HepG2 (cell line): ENCODE measurements around the gene TRPM6. TPM values are rescaled to one million over a fixed set of nuclear protein-coding genes. Genes with fewer than 3 reads are reported as not detected.

Experiments
- ATAC-seq: fragments of 200-7000 bp; cut with Tn5 transposase; 3 replicates; pipeline ENCODE4 v1.9.1; 2020; ENCODE audit warnings: mild to moderate bottlenecking, moderate library complexity
- BruUV-seq: library from RNA; stranded (reverse); fragments of 400-500 nt; replicated peaks from 2 replicates; lab custom pipeline; 2021; lab: Mats Ljungman, UMichigan
- CTCF ChIA-PET: fragments of 300-600 bp; formaldehyde crosslinking; extraction: SDS; loops from one replicate; lab custom pipeline; 2021; ENCODE audit warnings: low total read pairs, inconsistent platforms, low intra/inter-chr PET ratio; lab: Yijun Ruan, JAX
- POLR2A ChIA-PET: fragments of 350-600 bp; sonication (Branson Sonifier 250); formaldehyde crosslinking; loops from one replicate; lab custom pipeline; 2020; ENCODE audit warnings: antibody characterized with exemption, inconsistent platforms; lab: Yijun Ruan, JAX
- DNase-seq: peaks from one replicate; pipeline ENCODE4 v3.0.0-alpha.2; 2015; ENCODE audit warnings: low spot score
- FAIRE-seq: peaks from 3 replicates; lab custom pipeline; 2011; peaks lifted over from hg19 to GRCh38; lab: Jason Lieb, UNC
- H2AFZ ChIP-seq: one replicate; pipeline ENCODE4 v1.6.1; 2011; ENCODE audit warnings: low read length, inconsistent platforms
- H3K27ac ChIP-seq: fragments of 300-600 bp; 3 replicates; pipeline ENCODE4 v1.8.0; 2011; ENCODE audit warnings: mixed run types, mild to moderate bottlenecking, mixed read lengths, low read length, inconsistent platforms; ENCODE audit not compliant: insufficient read depth; ENCODE audit errors: extremely low read length
- H3K27me3 ChIP-seq, 2 experiments: fragments of 200-600 bp in 1 of 2; 2 replicates in 1 of 2; 3 replicates in 1 of 2; pipeline versions ENCODE4 v1.6.0 to v1.8.0; 2011; ENCODE audit warnings: low read length in 2 of 2, mild to moderate bottlenecking in 2 of 2, moderate library complexity in 2 of 2, inconsistent platforms in 1 of 2; ENCODE audit not compliant: insufficient read depth in 2 of 2, control insufficient read depth in 1 of 2
- H3K36me3 ChIP-seq, 2 experiments: fragments of 200-600 bp in 1 of 2; replicated peaks in 1 of 2; 2 replicates in 1 of 2; 3 replicates in 1 of 2; pipeline versions ENCODE4 v1.5.1 to v1.8.0; 2011; ENCODE audit warnings: low read length in 2 of 2, inconsistent platforms in 1 of 2; ENCODE audit not compliant: insufficient read depth in 2 of 2, control insufficient read depth in 1 of 2
- H3K4me1 ChIP-seq: 2 replicates; pipeline ENCODE4 v1.5.1; 2012; ENCODE audit warnings: low read length, inconsistent platforms; ENCODE audit not compliant: insufficient read depth
- H3K4me2 ChIP-seq: 2 replicates; pipeline ENCODE4 v1.6.0; 2011; ENCODE audit warnings: low read depth, low read length, inconsistent platforms
- H3K4me3 ChIP-seq, 3 experiments: fragments of 200-600 bp in 1 of 3; sonication (generic), shearing (Covaris generic) in 1 of 3; replicated peaks in 1 of 3; 2 replicates each; pipeline ENCODE4 v1.5.1; 2011 to 2016; ENCODE audit warnings: low read length in 3 of 3, inconsistent platforms in 2 of 3, low read depth in 2 of 3, mild to moderate bottlenecking in 2 of 3, control low read depth in 1 of 3, mixed read lengths in 1 of 3; ENCODE audit not compliant: insufficient read depth in 1 of 3
- H3K79me2 ChIP-seq: one replicate; pipeline ENCODE4 v1.6.1; 2011; ENCODE audit warnings: low read length, inconsistent platforms; ENCODE audit not compliant: insufficient read depth
- H3K9ac ChIP-seq: 2 replicates; pipeline ENCODE4 v1.6.0; 2011; ENCODE audit warnings: mild to moderate bottlenecking, low read depth, low read length, inconsistent platforms; ENCODE audit not compliant: insufficient read depth
- H3K9me3 ChIP-seq: 2 replicates; pipeline ENCODE4 v1.5.1; 2012; ENCODE audit warnings: mild to moderate bottlenecking, low read length
- H4K20me1 ChIP-seq: 2 replicates; pipeline ENCODE4 v1.6.0; 2011; ENCODE audit warnings: inconsistent platforms, mild to moderate bottlenecking, low read length, moderate library complexity; ENCODE audit not compliant: insufficient read depth
- FOXC1 ChIP-seq: sonication (generic); formaldehyde crosslinking; IDR thresholded peaks from 2 replicates; pipeline ENCODE4 v1.8.0; 2022; ENCODE audit warnings: mild to moderate bottlenecking, missing genetic modification reagents, borderline replicate concordance
- GTF2F1 ChIP-seq: fragments of 150-350 bp; IDR thresholded peaks from 2 replicates; pipeline ENCODE4 v1.6.1; 2014; ENCODE audit warnings: low read length
- KLF13 ChIP-seq: sonication (generic); formaldehyde crosslinking; IDR thresholded peaks from 2 replicates; pipeline ENCODE4 v1.4.0; 2020; ENCODE audit warnings: mild to moderate bottlenecking, missing genetic modification reagents
- NR2C2 ChIP-seq: sonication (generic); formaldehyde crosslinking; IDR thresholded peaks from 2 replicates; pipeline ENCODE4 v1.4.0; 2020; ENCODE audit warnings: missing genetic modification reagents, mild to moderate bottlenecking, moderate library complexity, borderline replicate concordance
- PRPF4 ChIP-seq: fragments of 200-400 bp; formaldehyde crosslinking; IDR thresholded peaks from 2 replicates; pipeline ENCODE4 v1.6.1; 2016; ENCODE audit warnings: low read length, low read depth; ENCODE audit not compliant: poor library complexity, severe bottlenecking
- SNAI1 ChIP-seq: sonication (generic); formaldehyde crosslinking; IDR thresholded peaks from 2 replicates; pipeline ENCODE4 v1.5.0; 2020; ENCODE audit warnings: mild to moderate bottlenecking, missing genetic modification reagents, borderline replicate concordance
- ZNF124 ChIP-seq: sonication (generic); formaldehyde crosslinking; IDR thresholded peaks from 2 replicates; pipeline ENCODE4 v1.4.0; 2020; ENCODE audit warnings: missing genetic modification reagents
- ZNF737 ChIP-seq: sonication (generic); formaldehyde crosslinking; IDR thresholded peaks from 2 replicates; pipeline ENCODE4 v1.5.0; 2020; ENCODE audit warnings: missing genetic modification reagents, mild to moderate bottlenecking, borderline replicate concordance
- WGBS: methylation state at CpG from one replicate; pipeline ENCODE4 v1.1.6; 2017; ENCODE audit warnings: low lambda C conversion rate; 5-methylcytosine and 5-hydroxymethylcytosine counted together
- in situ Hi-C: cut with HindIII; loops from 2 replicates; pipeline ENCODE4 v1.10.0; 2017; ENCODE audit warnings: low pct_unique_long_range_greater_than_20kb; ENCODE audit not compliant: extremely low pct_ligation_motif_present
- intact Hi-C: fragments of 100-400 bp; cut with micrococcal nuclease; formaldehyde crosslinking; loops from one replicate; pipeline ENCODE4 v1.10.0; 2022; ENCODE audit not compliant: unreplicated experiment
- polyA plus RNA-seq, 8 experiments: library from polyadenylated mRNA; depleted of rRNA in 3 of 8; stranded (reverse) in 7 of 8; unstranded in 1 of 8; fragments of >200 nt; fragmentation: Illumina TruSeq in 4 of 8; extraction: Trizol in 4 of 8; gene quantifications; 2 replicates each; pipeline versions ENCODE4 v1.2.1 to v1.2.3, GENCODE V29; 2011 to 2016; ENCODE audit warnings: low read depth in 4 of 8, missing spikeins in 1 of 8, mixed read lengths in 1 of 8; ENCODE audit not compliant: insufficient read depth in 1 of 8
- total RNA-seq, 5 experiments: library from RNA; depleted of rRNA; stranded (reverse); fragments of >200 nt; fragmentation: Illumina TruSeq; extraction: Trizol; gene quantifications; 2 replicates each; pipeline ENCODE4 v1.2.3, GENCODE V29; 2016; ENCODE audit warnings: low read depth in 1 of 5
- TF ChIP-seq, protein P1 (sequence below): sonication (generic); formaldehyde crosslinking; IDR thresholded peaks from 2 replicates; pipeline ENCODE4 v1.5.0; 2020; ENCODE audit warnings: missing genetic modification reagents
- TF ChIP-seq, protein P2 (sequence below): sonication (generic); formaldehyde crosslinking; IDR thresholded peaks from 2 replicates; pipeline ENCODE4 v1.4.0; 2020; ENCODE audit warnings: missing genetic modification reagents, mild to moderate bottlenecking, borderline replicate concordance
- TF ChIP-seq, protein P3 (sequence below): sonication (generic); IDR thresholded peaks from 2 replicates; pipeline ENCODE4 v1.6.1; 2016; ENCODE audit warnings: low read depth, borderline replicate concordance
- TF ChIP-seq, protein P4 (sequence below): sonication (generic); formaldehyde crosslinking; IDR thresholded peaks from 2 replicates; pipeline ENCODE4 v1.8.0; 2022; ENCODE audit warnings: mild to moderate bottlenecking, missing genetic modification reagents

TRPM6 gene
- total and polyA plus RNA-seq, 2 of the 13 experiments (the other 11 are each of a cell fraction or from before 2014, with no cell fraction given), result 0.01 to 0.09 TPM

- TF ChIP-seq, protein P1, sequence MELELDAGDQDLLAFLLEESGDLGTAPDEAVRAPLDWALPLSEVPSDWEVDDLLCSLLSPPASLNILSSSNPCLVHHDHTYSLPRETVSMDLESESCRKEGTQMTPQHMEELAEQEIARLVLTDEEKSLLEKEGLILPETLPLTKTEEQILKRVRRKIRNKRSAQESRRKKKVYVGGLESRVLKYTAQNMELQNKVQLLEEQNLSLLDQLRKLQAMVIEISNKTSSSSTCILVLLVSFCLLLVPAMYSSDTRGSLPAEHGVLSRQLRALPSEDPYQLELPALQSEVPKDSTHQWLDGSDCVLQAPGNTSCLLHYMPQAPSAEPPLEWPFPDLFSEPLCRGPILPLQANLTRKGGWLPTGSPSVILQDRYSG, result no peak
- TF ChIP-seq SNAI1 (CRISPR knock-in tag), result no peak
- no peak for TF ChIP-seq PRPF4
- TF ChIP-seq NR2C2 (CRISPR knock-in tag), result no peak
These were observed 163.4 kb downstream of the TRPM6 start (continued) for GRCh38 chr9:74724317-74724716.

DNA sequence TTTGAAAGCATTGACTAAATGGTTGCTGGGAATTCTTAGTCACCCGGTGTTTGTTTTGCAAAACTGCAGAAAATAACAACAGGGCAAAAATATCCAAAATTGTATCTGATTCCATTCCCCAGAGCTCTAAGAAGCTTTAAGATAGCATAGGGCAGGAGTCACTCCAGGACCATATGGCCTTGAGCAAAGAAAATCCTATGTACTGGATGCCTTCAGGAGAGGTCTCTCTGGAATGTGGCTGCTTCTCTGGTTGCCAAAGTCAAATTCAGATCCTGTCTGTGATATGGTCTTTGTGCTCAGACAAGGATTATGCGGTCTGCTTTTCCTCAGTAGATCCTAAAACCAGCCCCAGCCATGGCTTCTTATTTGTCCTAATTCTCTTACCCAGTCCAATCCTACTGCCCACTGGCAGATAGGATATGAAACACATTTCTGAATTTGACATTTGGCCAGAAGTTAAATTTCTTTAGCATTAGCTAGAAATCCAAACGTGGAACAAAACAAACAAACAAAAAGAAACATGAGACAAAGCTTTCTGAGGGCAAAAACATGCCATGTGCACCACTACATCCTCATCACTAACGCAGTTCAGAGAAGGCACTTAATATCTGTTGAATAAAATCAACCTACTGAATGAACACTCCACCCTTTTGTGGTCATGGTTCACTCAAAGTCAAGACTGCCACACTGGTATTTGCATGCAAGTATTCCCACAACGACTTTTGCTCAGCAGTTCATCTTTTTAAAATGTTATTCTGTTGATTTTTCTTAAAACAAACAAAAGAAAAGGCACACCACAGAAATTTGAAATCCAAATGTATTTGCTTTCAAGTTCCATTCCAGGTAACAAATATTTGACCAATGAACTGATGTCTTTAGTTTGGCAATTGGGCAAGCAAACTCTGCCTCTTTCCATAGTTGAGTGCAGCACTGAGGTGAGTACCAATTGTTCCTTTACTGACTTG lies 165.7 kb downstream of the TRPM6 start:
- no peak overlapping the region for H2AFZ ChIP-seq
- FAIRE-seq (no peak), DNase-seq (peak; percentile 3), ATAC-seq (no peak)
- no peaks in the 10 kb centered on the region for H4K20me1 ChIP-seq
- no peak overlapping the region for H3K27ac ChIP-seq
- H3K79me2 ChIP-seq, result no peaks in the 10 kb centered on the region
- H3K9me3 ChIP-seq, result no peaks in the 10 kb centered on the region
- H3K4me2 ChIP-seq, result no peak overlapping the region
- intact Hi-C loops (no loop called here), in situ Hi-C loops (no loop called here)
- H3K9ac ChIP-seq, result no peak overlapping the region
- CTCF ChIA-PET, result no interaction called here
- BruUV-seq, result no TSS peak
- POLR2A ChIA-PET, result no interaction called here
- H3K4me1 ChIP-seq, result peaks cover 13% of the 10 kb centered on the region; the same call in 1 of the 2 replicates
- H3K27me3 ChIP-seq, result no peaks in the 10 kb centered on the region
- no peak overlapping the region for H3K4me3 ChIP-seq
- H3K36me3 ChIP-seq, result no peaks in the 10 kb centered on the region
- WGBS, result 7% methylated on average over 5 of the region's 5 CpGs
- TF ChIP-seq, protein P2, sequence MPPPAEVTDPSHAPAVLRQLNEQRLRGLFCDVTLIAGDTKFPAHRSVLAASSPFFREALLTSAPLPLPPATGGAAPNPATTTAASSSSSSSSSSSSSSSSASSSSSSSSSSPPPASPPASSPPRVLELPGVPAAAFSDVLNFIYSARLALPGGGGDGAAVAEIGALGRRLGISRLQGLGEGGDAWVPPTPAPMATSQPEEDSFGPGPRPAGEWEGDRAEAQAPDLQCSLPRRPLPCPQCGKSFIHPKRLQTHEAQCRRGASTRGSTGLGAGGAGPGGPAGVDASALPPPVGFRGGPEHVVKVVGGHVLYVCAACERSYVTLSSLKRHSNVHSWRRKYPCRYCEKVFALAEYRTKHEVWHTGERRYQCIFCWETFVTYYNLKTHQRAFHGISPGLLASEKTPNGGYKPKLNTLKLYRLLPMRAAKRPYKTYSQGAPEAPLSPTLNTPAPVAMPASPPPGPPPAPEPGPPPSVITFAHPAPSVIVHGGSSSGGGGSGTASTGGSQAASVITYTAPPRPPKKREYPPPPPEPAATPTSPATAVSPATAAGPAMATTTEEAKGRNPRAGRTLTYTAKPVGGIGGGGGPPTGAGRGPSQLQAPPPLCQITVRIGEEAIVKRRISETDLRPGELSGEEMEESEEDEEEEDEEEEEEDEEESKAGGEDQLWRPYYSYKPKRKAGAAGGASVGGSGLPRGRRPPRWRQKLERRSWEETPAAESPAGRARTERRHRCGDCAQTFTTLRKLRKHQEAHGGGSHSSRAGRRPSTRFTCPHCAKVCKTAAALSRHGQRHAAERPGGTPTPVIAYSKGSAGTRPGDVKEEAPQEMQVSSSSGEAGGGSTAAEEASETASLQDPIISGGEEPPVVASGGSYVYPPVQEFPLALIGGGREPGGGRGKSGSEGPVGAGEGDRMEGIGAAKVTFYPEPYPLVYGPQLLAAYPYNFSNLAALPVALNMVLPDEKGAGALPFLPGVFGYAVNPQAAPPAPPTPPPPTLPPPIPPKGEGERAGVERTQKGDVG, result no peak
- TF ChIP-seq, protein P3, sequence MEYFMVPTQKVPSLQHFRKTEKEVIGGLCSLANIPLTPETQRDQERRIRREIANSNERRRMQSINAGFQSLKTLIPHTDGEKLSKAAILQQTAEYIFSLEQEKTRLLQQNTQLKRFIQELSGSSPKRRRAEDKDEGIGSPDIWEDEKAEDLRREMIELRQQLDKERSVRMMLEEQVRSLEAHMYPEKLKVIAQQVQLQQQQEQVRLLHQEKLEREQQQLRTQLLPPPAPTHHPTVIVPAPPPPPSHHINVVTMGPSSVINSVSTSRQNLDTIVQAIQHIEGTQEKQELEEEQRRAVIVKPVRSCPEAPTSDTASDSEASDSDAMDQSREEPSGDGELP, result no peak
- TF ChIP-seq ZNF124 (CRISPR knock-in tag) (no peak), ZNF737 (CRISPR knock-in tag) (no peak), KLF13 (CRISPR knock-in tag) (no peak), GTF2F1 (no peak), FOXC1 (CRISPR knock-in tag) (no peak)
- TF ChIP-seq, protein P4, sequence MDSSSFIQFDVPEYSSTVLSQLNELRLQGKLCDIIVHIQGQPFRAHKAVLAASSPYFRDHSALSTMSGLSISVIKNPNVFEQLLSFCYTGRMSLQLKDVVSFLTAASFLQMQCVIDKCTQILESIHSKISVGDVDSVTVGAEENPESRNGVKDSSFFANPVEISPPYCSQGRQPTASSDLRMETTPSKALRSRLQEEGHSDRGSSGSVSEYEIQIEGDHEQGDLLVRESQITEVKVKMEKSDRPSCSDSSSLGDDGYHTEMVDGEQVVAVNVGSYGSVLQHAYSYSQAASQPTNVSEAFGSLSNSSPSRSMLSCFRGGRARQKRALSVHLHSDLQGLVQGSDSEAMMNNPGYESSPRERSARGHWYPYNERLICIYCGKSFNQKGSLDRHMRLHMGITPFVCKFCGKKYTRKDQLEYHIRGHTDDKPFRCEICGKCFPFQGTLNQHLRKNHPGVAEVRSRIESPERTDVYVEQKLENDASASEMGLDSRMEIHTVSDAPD (CRISPR knock-in tag), result no peak
